RPMI8226 (cell line): ENCODE results near the gene WFDC6.
"Not testable (repeated sequence)": the region's sequence is repeated elsewhere in the genome, so short reads cannot be mapped to it uniquely, and the experiment has no call there.

Experiments
- DNase-seq: peaks from one replicate; pipeline ENCODE4 v3.0.0-alpha.2; 2015

WFDC6 gene

DNA sequence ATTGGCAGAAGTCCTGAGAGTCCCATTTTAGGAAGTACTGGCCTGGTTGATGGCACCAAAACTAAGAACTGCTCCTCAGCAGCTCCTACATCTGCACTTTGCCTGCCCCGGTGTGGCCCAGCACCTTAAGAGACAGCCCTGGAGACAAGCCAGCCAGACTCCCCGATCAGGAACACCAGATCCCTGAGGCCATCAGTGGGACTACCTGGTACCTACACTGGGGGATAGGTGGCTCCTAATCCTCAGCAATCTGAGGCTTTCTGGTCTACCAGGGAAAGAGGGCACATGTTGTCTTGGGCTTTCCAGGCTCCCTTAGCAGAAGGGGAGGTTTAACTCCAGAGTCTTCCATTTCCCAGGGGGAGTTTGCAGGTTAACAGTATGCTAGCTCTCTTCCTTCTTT is at the start of gene WFDC6:
WFDC6 (minus strand) TSS at position 101 of the 400 bp plus-strand sequence; CDS start at position 26, 75 bp downstream.
- DNase-seq, result no peak

DNA sequence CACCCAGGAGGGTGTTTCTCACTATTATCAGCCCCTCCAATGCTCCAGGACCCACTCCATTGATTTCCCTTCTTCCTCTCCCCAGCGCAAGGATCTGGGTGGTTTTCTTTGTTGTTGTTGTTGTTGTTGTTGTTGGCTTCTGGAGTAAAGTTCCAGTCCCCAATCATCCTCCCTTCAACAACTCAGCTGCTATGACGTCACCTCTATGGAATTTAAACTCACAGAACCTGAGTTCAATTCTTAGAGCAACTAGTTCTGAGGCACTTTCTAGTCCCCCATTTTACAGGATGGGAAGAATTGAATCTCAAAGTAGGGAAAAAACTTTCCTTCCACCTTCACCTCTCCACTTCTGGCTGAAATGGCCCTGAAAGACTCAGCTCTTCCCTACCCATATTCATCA is 49.5 kb upstream of the WFDC6 start:
- DNase-seq, result no peak

- DNase-seq, result not testable (repeated sequence)
Observed at GRCh38 chr20:45585986-45586385, 46.7 kb upstream of the WFDC6 start.

DNA sequence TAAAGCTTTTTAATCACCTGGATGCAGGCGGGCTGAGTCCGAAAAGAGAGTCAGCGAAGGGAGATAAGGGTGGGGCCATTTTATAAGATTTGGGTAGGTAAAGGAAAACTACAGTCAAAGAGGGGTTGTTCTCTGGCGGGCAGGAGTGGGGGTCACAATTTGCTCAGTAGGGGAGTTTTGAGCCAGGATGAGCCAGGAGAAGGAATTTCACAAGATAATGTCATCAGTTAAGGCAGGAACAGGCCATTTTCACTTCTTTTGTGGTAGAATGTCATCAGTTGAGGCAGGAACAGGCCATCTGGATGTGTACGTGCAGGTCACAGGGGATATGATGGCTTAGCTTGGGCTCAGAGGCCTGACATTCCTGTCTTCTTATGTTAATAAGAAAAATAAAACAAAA is 45.0 kb upstream of the WFDC6 start:
- DNase-seq, result not testable (repeated sequence)

DNA sequence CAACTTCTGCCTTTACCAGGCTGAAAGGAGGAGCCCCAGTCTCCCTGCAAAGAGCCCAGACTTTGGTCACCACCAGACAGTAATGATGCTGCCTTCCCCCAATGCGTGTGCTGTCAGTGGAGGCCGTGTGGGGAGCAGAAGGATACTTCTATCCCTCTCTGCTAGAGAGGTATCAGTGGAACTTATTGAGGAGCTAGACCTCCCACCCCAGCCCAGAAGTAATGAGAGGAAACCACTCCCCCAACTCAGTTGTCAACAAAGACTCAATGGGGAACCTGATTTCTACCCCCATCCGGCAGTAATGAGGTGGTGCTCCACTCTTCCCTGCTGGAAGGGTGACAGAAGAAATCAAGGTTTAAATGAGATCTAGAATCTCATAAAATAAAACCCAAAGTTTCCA is 44.2 kb upstream of the WFDC6 start:
- DNase-seq, result no peak

- DNase-seq, result no peak
Observed at GRCh38 chr20:45581702-45582101, 42.4 kb upstream of the WFDC6 start.

DNA sequence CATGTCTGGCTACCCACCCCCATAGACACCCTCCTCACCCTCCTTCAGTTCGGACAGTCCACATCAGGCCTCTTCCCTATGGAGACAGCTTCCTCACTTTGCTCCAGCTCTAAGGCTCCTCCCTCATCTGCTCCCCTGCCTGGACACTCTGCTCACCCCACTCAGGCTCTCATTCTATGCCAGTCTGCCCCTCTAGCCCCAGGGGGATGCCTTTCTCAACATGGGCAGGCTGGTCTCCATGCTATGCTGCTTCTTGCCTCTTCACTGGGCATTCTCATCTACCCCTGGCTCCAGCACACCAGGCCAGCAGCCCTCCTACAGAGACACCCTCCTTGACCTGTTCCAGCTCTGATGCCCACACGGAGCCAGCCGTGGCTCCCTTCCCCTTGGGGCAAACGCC is 39.9 kb upstream of the WFDC6 start, which contains the start of gene WFDC8:
WFDC8 (minus strand) TSS at position 101 of the 400 bp plus-strand sequence; CDS start at position 64, 37 bp downstream.
- DNase-seq, result no peak

DNA sequence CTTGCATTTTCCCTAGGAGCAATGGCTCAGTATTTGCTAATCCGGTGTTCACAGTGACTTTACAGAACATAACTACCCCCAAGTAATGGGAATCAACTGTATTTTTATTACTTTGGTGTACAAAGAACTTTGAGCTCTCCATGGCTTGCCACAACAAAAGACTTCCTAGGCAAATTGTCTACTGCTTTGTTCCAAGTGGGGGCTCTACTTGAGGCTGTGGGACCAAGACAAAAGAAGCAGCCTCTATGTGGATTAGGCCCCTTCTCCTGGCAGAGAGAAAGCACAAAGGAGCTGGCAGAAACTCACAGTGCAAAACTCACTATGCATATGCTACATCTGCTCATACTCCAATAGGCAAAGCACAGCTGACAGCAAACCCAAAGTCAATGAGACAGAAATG is 38.9 kb upstream of the WFDC6 start:
- no peak for DNase-seq

GRCh38 chr20:45576995-45577394 is 37.7 kb upstream of the WFDC6 start:
- DNase-seq, result no peak

GRCh38 chr20:45575931-45576330 is 36.6 kb upstream of the WFDC6 start:
- no peak for DNase-seq

DNA sequence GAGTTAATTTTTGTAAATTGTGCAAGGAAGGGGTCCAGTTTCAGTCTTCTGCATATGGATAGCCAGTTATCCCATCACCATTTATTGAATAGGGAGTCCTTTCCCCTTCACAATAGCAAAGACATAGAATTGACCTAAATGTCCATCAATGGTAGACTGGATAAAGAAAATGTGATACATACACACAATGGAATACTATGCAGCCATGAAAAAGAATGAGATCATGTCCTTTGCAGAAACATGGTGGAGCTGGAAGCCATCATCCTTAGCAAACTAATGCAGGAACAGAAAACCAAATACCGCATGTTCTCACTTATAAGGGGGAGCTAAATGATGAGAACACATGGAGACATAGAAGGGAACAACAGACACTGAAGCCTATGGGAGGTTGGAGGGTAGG is 30.4 kb upstream of the WFDC6 start:
- not testable (repeated sequence) for DNase-seq

DNA sequence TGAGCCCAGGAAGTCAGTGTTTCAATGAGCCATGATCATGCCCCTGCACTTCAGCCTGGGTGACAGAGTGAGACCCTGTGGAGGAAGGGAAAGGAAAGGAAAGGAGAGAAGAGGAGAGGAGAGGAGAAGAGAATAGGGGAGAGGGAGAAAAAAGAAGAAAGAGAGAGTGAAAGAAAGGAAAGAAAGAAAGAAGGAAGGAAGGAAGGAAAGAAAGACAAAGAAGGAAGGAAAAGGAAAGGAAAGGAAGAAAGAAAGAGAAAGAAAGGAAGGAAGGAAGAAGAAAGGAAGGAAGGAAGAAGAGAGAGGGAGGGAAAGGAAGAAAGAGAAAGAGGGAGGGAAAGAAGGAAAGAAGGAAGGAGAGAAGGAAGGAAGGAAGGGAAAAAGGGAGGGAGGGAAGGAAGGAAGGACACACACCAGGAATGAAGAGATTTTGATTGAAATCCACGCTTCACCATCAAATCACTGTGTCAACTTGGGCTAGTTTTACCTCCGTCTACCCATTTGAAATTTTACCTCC is 25.5 kb upstream of the WFDC6 start:
- DNase-seq, result no peak

DNA sequence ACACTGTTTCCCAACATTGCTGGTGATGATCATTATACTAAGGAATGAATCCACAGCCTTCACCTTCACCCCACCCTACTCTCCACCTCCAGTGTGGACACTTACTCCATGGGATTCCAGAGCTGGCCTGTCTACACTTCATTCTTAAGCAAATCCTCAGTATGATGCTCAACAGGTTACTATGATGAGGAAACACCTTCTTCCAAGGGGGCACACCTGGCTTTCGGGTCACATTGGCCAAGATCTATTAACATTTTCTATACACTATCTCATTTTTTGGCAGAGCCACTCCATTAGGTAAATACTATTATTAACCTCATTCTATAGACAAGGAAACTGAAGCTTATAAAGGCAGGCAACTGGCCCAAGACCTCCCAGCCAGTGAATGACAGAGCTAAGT is 15.9 kb upstream of the WFDC6 start:
- DNase-seq, result no peak

GRCh38 chr20:45552456-45552855 is 13.2 kb upstream of the WFDC6 start:
- DNase-seq, result no peak

DNA sequence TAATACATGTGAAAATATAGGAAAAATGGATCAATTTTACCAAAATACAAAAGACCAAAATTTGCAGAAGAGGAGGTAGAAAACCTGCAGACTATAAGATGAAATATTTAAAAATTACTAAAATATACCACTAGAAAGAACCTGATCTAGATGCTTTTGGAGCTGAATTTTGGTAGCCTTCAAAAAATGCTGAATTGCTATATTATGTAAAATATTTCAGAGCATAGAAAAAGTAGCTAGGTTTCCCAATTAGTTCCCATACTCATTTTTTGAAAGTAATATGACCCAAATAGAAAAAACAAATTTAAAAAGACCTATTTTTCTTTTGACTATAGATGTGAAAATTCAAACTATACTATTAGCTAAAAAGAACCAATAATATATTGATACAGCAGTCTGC is 11.5 kb upstream of the WFDC6 start:
- DNase-seq, result no peak

DNA sequence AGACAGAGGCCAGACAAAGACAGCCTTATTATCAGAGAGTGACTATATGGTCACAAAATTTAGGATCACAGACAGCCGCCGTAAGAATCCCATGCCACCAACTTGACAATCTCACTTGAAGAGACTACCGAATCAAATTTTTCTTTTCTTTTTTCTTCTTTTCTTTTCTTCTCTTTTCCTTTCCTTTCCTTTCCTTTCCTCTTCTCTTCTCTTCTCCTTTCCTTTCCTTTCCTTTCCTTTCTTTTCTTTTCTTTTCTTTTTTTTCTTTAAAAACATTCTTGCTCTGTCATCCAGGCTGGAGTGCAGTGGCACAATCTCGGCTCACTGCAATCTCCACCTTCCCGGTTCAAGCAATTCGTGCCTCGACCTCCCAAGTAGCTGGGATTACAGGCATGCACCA is 9.1 kb upstream of the WFDC6 start:
- no peak for DNase-seq

DNA sequence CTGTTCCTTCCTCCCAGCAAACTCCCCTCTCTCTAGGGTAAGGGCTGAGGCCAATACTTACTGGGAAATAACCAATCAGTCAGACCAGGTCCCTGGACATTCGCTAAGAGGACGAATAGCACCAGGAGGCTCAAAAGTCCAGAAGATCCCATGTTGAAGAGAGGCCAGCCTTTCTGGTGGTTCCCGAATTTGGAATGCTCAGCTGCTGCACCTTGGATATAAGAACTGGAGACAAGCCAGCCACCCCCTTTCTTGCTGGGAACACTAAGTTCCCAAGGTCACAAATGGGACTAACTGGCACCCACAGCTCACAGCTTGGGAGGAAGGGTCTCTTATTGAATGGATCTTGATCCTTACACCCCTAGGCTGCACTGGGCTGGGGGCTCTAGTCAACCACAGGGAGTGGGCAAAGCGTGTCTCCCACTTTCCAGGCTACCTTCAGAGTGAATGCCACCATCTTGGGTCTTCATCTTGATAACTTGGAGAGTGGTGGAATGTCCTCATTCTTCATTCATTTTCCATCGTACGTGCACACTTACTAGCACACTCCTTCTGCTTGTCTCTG is 8.0 kb upstream of the WFDC6 start, which contains the start of gene EPPIN:
EPPIN (minus strand) TSS at position 196 of the 565 bp plus-strand sequence; CDS start at position 152, 44 bp downstream.
- no peak for DNase-seq

GRCh38 chr20:45545754-45546453 is 6.6 kb upstream of the WFDC6 start:
- peak; percentile 6 for DNase-seq

GRCh38 chr20:45545351-45545750 is 6.1 kb upstream of the WFDC6 start:
- DNase-seq, result no peak

GRCh38 chr20:45538209-45538799 is 978 bp downstream of the WFDC6 start:
- DNase-seq, result no peak

GRCh38 chr20:45527294-45527693 is 12.0 kb downstream of the WFDC6 start:
- DNase-seq, result no peak

DNA sequence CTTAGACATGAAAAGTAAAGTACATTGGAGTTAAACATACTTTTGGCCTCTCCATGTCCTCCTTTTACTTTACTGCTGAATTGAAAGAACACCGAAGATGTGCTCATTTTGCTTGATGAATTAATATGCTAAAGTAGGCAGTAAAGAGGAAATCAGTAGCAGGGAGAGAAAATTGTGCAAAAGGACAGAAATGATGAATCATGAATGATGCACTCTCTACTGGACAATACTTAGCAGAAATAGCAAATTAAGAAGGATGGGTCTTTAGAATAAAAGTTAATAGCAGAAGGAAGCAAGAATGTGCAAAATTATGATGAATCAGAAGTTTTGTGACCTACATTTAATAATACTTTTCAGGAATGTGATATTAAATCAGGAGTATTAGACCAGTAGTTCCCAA is 15.5 kb downstream of the WFDC6 start:
- no peak for DNase-seq

GRCh38 chr20:45518282-45518681 is 21.0 kb downstream of the WFDC6 start:
- no peak for DNase-seq
